HG03064 (cell line): ENCODE measurements around the gene ANKRD23.
"Not testable (repeated sequence)": the region's sequence is repeated elsewhere in the genome, so short reads cannot be mapped to it uniquely, and the experiment has no call there.

Experiments used
- ATAC-seq: cut with Tn5 transposase; IDR thresholded peaks from one replicate; pipeline ENCODE4 v1.9.1; 2021; ENCODE audit warnings: low read depth; ENCODE audit not compliant: unreplicated experiment

Gene ANKRD23

GRCh38 chr2:96843538-96844268 is at the start of gene ANKRD23:
Gene ANKRD23 (minus strand): TSS chr2:96844021. CDS start chr2:96843992, 29 bp downstream.
- no peak for ATAC-seq

- no peak for ATAC-seq
These were observed 47.9 kb upstream of the ANKRD23 start for GRCh38 chr2:96891591-96892333.

- ATAC-seq, result no peak
These were observed 47.0 kb upstream of the ANKRD23 start for GRCh38 chr2:96890726-96891385.

GRCh38 chr2:96890252-96890651 is 46.4 kb upstream of the ANKRD23 start:
- no peak for ATAC-seq

- not testable (repeated sequence) for ATAC-seq
These were observed 45.7 kb upstream of the ANKRD23 start for GRCh38 chr2:96889502-96889901.

GRCh38 chr2:96888072-96889011 is 44.5 kb upstream of the ANKRD23 start:
- no peak for ATAC-seq

GRCh38 chr2:96887493-96888012 is 43.7 kb upstream of the ANKRD23 start:
- ATAC-seq, result no peak

- no peak for ATAC-seq
These were observed 41.9 kb upstream of the ANKRD23 start for GRCh38 chr2:96885432-96886347.

GRCh38 chr2:96884299-96885094 is 40.7 kb upstream of the ANKRD23 start:
- ATAC-seq, result no peak

GRCh38 chr2:96883306-96883705 is 39.5 kb upstream of the ANKRD23 start:
- ATAC-seq, result no peak

GRCh38 chr2:96882906-96883305 is 39.1 kb upstream of the ANKRD23 start:
- no peak for ATAC-seq

GRCh38 chr2:96882230-96882629 is 38.4 kb upstream of the ANKRD23 start:
- no peak for ATAC-seq

GRCh38 chr2:96881349-96882195 is 37.8 kb upstream of the ANKRD23 start:
- ATAC-seq, result no peak

GRCh38 chr2:96880891-96881273 is 37.1 kb upstream of the ANKRD23 start:
- no peak for ATAC-seq

GRCh38 chr2:96879545-96880040 is 35.8 kb upstream of the ANKRD23 start:
- ATAC-seq, result no peak

GRCh38 chr2:96878796-96879544 is 35.1 kb upstream of the ANKRD23 start:
- ATAC-seq, result no peak

GRCh38 chr2:96878171-96878570 is 34.4 kb upstream of the ANKRD23 start:
- ATAC-seq, result no peak
